ENCODE results near the gene IGDCC3. TPM values are rescaled to one million over a fixed set of nuclear protein-coding genes. Genes with fewer than 3 reads are reported as not detected.
"Not testable (repeated sequence)": the region's sequence is repeated elsewhere in the genome, so short reads cannot be mapped to it uniquely, and the experiment has no call there.

IGDCC3 gene
- total and polyA plus RNA-seq, 2 donors (not counting 3 experiments of a cell fraction or from before 2014, with no cell fraction given), result 0.03 TPM; not detected in 1

- no peak overlapping the region for H3K4me3 ChIP-seq (replicated peaks in 1 of 3; ENCODE audit: insufficient read depth in 1 of 3, low read depth in 1 of 3, low read length in 3 of 3)
- CTCF ChIA-PET, result interaction anchor here (1.3 to 1.6 kb wide), 2 partner anchors 31 to 37 kb away, joined by 3 to 4 read pairs; no protein-coding TSS in a partner anchor
- no peak overlapping the region for H3K9ac ChIP-seq (replicated peaks; ENCODE audit: extremely low read depth, insufficient read depth, low read length)
- POLR2A ChIA-PET, result interaction anchor here (1.2 kb wide), 1 partner anchor 45 kb away, joined by 4 read pairs; the partner anchor contains the start of gene RNU5B-1
- no peak overlapping the region for H3K27ac ChIP-seq (ENCODE audit: insufficient read depth, low read depth, low read length)
- no peaks in the 10 kb centered on the region for H3K9me3 ChIP-seq (replicated peaks; ENCODE audit: control insufficient read depth, insufficient read depth, low read length)
- no peak overlapping the region for H3K4me2 ChIP-seq (ENCODE audit: insufficient read depth, low read length)
- dilution Hi-C loops (cut with MboI; ENCODE audit: extremely low pct_ligation_motif_present, low sequenced_read_pairs) (no loop called here), intact Hi-C loops (cut with micrococcal nuclease) (no loop called here)
- H3K9me1 ChIP-seq (replicated peaks; ENCODE audit: control insufficient read depth, extremely low read depth, insufficient read depth, low read length), result no peaks in the 10 kb centered on the region
- no peaks in the 10 kb centered on the region for H3K79me2 ChIP-seq (ENCODE audit: control insufficient read depth, insufficient read depth, low read length)
- no TSS peak for BruUV-seq (replicated peaks)
- no peaks in the 10 kb centered on the region for H3K36me3 ChIP-seq (ENCODE audit: control insufficient read depth in 2 of 2, extremely low read depth in 1 of 2, insufficient read depth in 2 of 2, low read length in 2 of 2)
- no peaks in the 10 kb centered on the region for H3K4me1 ChIP-seq (ENCODE audit: control insufficient read depth, extremely low read depth, insufficient read depth, low read length)
- DNase-seq (ENCODE audit: low read depth, low spot score), result no peak
- H3K27me3 ChIP-seq (ENCODE audit: control insufficient read depth in 2 of 2, insufficient read depth in 2 of 2, low read length in 2 of 2), result peaks cover 4 to 10% of the 10 kb centered on the region in 2 experiments
- TF ChIP-seq JUN (IDR thresholded peaks at IDR 0.05; ENCODE audit: borderline replicate concordance, insufficient read depth, insufficient read length, low read depth) (no peak), FOS (IDR thresholded peaks at IDR 0.05; ENCODE audit: borderline replicate concordance, insufficient read depth, low read length) (no peak), MYC (IDR thresholded peaks at IDR 0.05; ENCODE audit: low read depth, low read length) (no peak), EZH2 (IDR thresholded peaks at IDR 0.05; ENCODE audit: borderline replicate concordance, low read depth, low read length, severe bottlenecking) (no peak), GATA2 (IDR thresholded peaks at IDR 0.05; ENCODE audit: insufficient read depth, insufficient read length, low read depth, low read length) (no peak), POLR2A (IDR thresholded peaks at IDR 0.05; ENCODE audit: low read depth, low read length) (no peak), POLR2AphosphoS5 (IDR thresholded peaks at IDR 0.05; ENCODE audit: insufficient read depth, low read depth, low read length) (no peak), MAX (IDR thresholded peaks at IDR 0.05; ENCODE audit: insufficient read depth, insufficient read length) (no peak), CTCF (IDR thresholded peaks at IDR 0.05; ENCODE audit: extremely low read depth in 1 of 2, insufficient read depth in 1 of 2, low read depth in 1 of 2, low read length in 2 of 2) (no peak)
- FAIRE-seq, result no peak
- no peaks in the 10 kb centered on the region for H4K20me1 ChIP-seq (replicated peaks; ENCODE audit: control insufficient read depth, extremely low read depth, insufficient read depth, low read length)
- H2AFZ ChIP-seq (ENCODE audit: low read depth, low read length), result no peak overlapping the region
Measured at GRCh38 chr15:65349338-65349737, 28.5 kb downstream of the IGDCC3 start.

- H3K79me2 ChIP-seq (ENCODE audit: control insufficient read depth, insufficient read depth, low read length); H3K36me3 ChIP-seq (ENCODE audit: control insufficient read depth in 2 of 2, extremely low read depth in 1 of 2, insufficient read depth in 2 of 2, low read length in 2 of 2); H3K27me3 ChIP-seq (ENCODE audit: control insufficient read depth in 2 of 2, insufficient read depth in 2 of 2, low read length in 2 of 2); DNase-seq (ENCODE audit: low read depth, low spot score); H3K4me2 ChIP-seq (ENCODE audit: insufficient read depth, low read length); H3K9me1 ChIP-seq (replicated peaks; ENCODE audit: control insufficient read depth, extremely low read depth, insufficient read depth, low read length); H3K9ac ChIP-seq (replicated peaks; ENCODE audit: extremely low read depth, insufficient read depth, low read length); FAIRE-seq; H3K4me3 ChIP-seq (replicated peaks in 1 of 3; ENCODE audit: insufficient read depth in 1 of 3, low read depth in 1 of 3, low read length in 3 of 3); H3K27ac ChIP-seq (ENCODE audit: insufficient read depth, low read depth, low read length); POLR2A ChIA-PET; BruUV-seq (replicated peaks); H4K20me1 ChIP-seq (replicated peaks; ENCODE audit: control insufficient read depth, extremely low read depth, insufficient read depth, low read length); dilution Hi-C loops (cut with MboI; ENCODE audit: extremely low pct_ligation_motif_present, low sequenced_read_pairs); intact Hi-C loops (cut with micrococcal nuclease); H3K9me3 ChIP-seq (replicated peaks; ENCODE audit: control insufficient read depth, insufficient read depth, low read length); H3K4me1 ChIP-seq (ENCODE audit: control insufficient read depth, extremely low read depth, insufficient read depth, low read length); H2AFZ ChIP-seq (ENCODE audit: low read depth, low read length): not testable (repeated sequence)
- CTCF ChIA-PET, result interaction anchor here (0.6 kb wide), 1 partner anchor 19 kb away, joined by 3 read pairs; no protein-coding TSS in a partner anchor
Measured at GRCh38 chr15:65347756-65348155, 30.0 kb downstream of the IGDCC3 start.
